Neural cell (in vitro differentiated cells): ENCODE results near the gene AKT1S1. TPM values are rescaled to one million over a fixed set of nuclear protein-coding genes. Genes with fewer than 3 reads are reported as not detected.

Source experiments
- H2AFZ ChIP-seq: fragments of 200-600, 300-800 bp; sonication (generic), shearing (Covaris generic); 2 replicates; pipeline ENCODE4 v1.6.0; 2014; ENCODE audit warnings: low read depth, mild to moderate bottlenecking, antibody characterized with exemption, low read length, moderate library complexity
- H3F3A ChIP-seq: fragments of 200-600 bp; shearing (Covaris generic); 2 replicates; pipeline ENCODE4 v1.6.1; 2016; ENCODE audit warnings: mild to moderate bottlenecking, moderate library complexity, mixed read lengths, antibody characterized with exemption, low read length; ENCODE audit not compliant: insufficient read depth, poor library complexity, severe bottlenecking
- H3K27ac ChIP-seq: fragments of 200-600, 300-800 bp; sonication (generic), shearing (Covaris generic); 2 replicates; pipeline ENCODE4 v1.5.1; 2014; ENCODE audit warnings: mild to moderate bottlenecking, low read length, moderate library complexity
- H3K27me3 ChIP-seq: fragments of 300-800, 200-600 bp; sonication (generic), shearing (Covaris generic); 2 replicates; pipeline ENCODE4 v1.6.0; 2014; ENCODE audit warnings: mild to moderate bottlenecking, low read depth, low read length, moderate library complexity; ENCODE audit not compliant: insufficient read depth
- H3K36me3 ChIP-seq: fragments of 300-800, 200-600 bp; sonication (generic), shearing (Covaris generic); 2 replicates; pipeline ENCODE4 v1.5.1; 2014; ENCODE audit warnings: mild to moderate bottlenecking, antibody characterized with exemption, low read length, moderate library complexity; ENCODE audit not compliant: insufficient read depth
- H3K4me2 ChIP-seq: fragments of 300-800, 200-600 bp; sonication (generic), shearing (Covaris generic); 2 replicates; pipeline ENCODE4 v1.6.0; 2014; ENCODE audit warnings: mild to moderate bottlenecking, low read length
- H3K4me3 ChIP-seq: fragments of 300-800, 200-600 bp; sonication (generic), shearing (Covaris generic); 2 replicates; pipeline ENCODE4 v1.5.1; 2014; ENCODE audit warnings: mild to moderate bottlenecking, low read length, moderate library complexity
- H3K79me2 ChIP-seq: fragments of 200-600 bp; shearing (Covaris generic); replicated peaks from 2 replicates; pipeline ENCODE4 v1.6.0; 2014; ENCODE audit warnings: mild to moderate bottlenecking, low read length, moderate library complexity; ENCODE audit not compliant: insufficient read depth
- H3K9ac ChIP-seq: fragments of 300-800, 200-600 bp; sonication (generic), shearing (Covaris generic); 2 replicates; pipeline ENCODE4 v1.6.1; 2016; ENCODE audit warnings: mild to moderate bottlenecking, low read length, mixed read lengths
- H3K9me2 ChIP-seq: fragments of 200-600 bp; shearing (Covaris generic); 2 replicates; pipeline ENCODE4 v1.6.1; 2016; ENCODE audit warnings: mild to moderate bottlenecking, low read length, mixed read lengths; ENCODE audit not compliant: insufficient read depth
- H3K9me3 ChIP-seq: fragments of 200-600, 300-800 bp; sonication (generic), shearing (Covaris generic); 2 replicates; pipeline ENCODE4 v1.6.1; 2016; ENCODE audit warnings: mild to moderate bottlenecking, mixed run types, low read length, moderate library complexity, mixed read lengths
- H4K20me1 ChIP-seq: fragments of 200-600 bp; shearing (Covaris generic); 2 replicates; pipeline ENCODE4 v1.6.1; 2016; ENCODE audit warnings: mild to moderate bottlenecking, mixed run types; ENCODE audit not compliant: insufficient read depth
- CTCF ChIP-seq: fragments of 450-650 bp; IDR thresholded peaks from 2 replicates; pipeline ENCODE4 v1.5.1; 2014; ENCODE audit warnings: antibody characterized with exemption, mild to moderate bottlenecking, moderate library complexity; ENCODE audit not compliant: poor library complexity, severe bottlenecking
- EP300 ChIP-seq: fragments of 450-650 bp; conservative IDR thresholded peaks from 2 replicates; pipeline ENCODE4 v1.6.1; 2014; ENCODE audit warnings: antibody characterized with exemption, mild to moderate bottlenecking, moderate library complexity; ENCODE audit not compliant: poor library complexity, severe bottlenecking
- EZH2 ChIP-seq: fragments of 200-600, 300-800 bp; shearing (Covaris generic), sonication (generic); IDR thresholded peaks from 2 replicates; pipeline ENCODE4 v1.6.1; 2014; ENCODE audit warnings: antibody characterized with exemption, low read length, borderline replicate concordance, mild to moderate bottlenecking; ENCODE audit not compliant: insufficient read depth, poor library complexity, severe bottlenecking
- MXI1 ChIP-seq: fragments of 450-650 bp; conservative IDR thresholded peaks from 2 replicates; pipeline ENCODE4 v1.6.1; 2014; ENCODE audit warnings: antibody characterized with exemption, mild to moderate bottlenecking; ENCODE audit not compliant: poor library complexity, severe bottlenecking
- POLR2AphosphoS5 ChIP-seq: IDR thresholded peaks from 2 replicates; pipeline ENCODE4 v1.6.1; 2012
- RAD21 ChIP-seq: fragments of 450-650 bp; conservative IDR thresholded peaks from 2 replicates; pipeline ENCODE4 v1.6.1; 2014; ENCODE audit warnings: antibody characterized with exemption, mild to moderate bottlenecking, moderate library complexity
- REST ChIP-seq: IDR thresholded peaks from 2 replicates; pipeline ENCODE4 v1.6.1; 2012; ENCODE audit warnings: borderline replicate concordance
- SMC3 ChIP-seq: fragments of 450-650 bp; conservative IDR thresholded peaks from 2 replicates; pipeline ENCODE4 v1.6.1; 2014; ENCODE audit warnings: antibody characterized with exemption, mild to moderate bottlenecking, moderate library complexity; ENCODE audit not compliant: poor library complexity
- TAF1 ChIP-seq: IDR thresholded peaks from 2 replicates; pipeline ENCODE4 v1.6.1; 2012; ENCODE audit warnings: low read depth
- polyA plus RNA-seq: library from polyadenylated mRNA; depleted of rRNA; stranded (reverse); fragments of >200 nt; gene quantifications from 2 replicates; pipeline ENCODE4 v1.2.3, GENCODE V29; 2014

AKT1S1 gene
- polyA plus RNA-seq, 1 donor from 2014 or later: 4.8 TPM

- peaks cover 5% of the 10 kb centered on the region for H3K36me3 ChIP-seq
- no peak overlapping the region for H2AFZ ChIP-seq
- H3K9me3 ChIP-seq: no peaks in the 10 kb centered on the region
- no peak overlapping the region for H3K27ac ChIP-seq
- no peak overlapping the region for H3K4me2 ChIP-seq
- H3K9ac ChIP-seq: no peak overlapping the region
- no peak for TF ChIP-seq REST
- no peak for TF ChIP-seq EZH2
- TF ChIP-seq RAD21: no peak
- TF ChIP-seq EP300: no peak
- no peak for TF ChIP-seq SMC3
- no peak for TF ChIP-seq CTCF
- TF ChIP-seq TAF1: no peak
- no peak for TF ChIP-seq POLR2AphosphoS5
- no peak for TF ChIP-seq MXI1
- no peaks in the 10 kb centered on the region for H3F3A ChIP-seq
- H3K4me3 ChIP-seq: no peak overlapping the region
- H3K27me3 ChIP-seq: no peaks in the 10 kb centered on the region
- no peaks in the 10 kb centered on the region for H3K79me2 ChIP-seq
- H4K20me1 ChIP-seq: no peaks in the 10 kb centered on the region
- H3K9me2 ChIP-seq: no peaks in the 10 kb centered on the region
These were observed 37.4 kb downstream of the AKT1S1 start for GRCh38 chr19:49839713-49840112.

- H3K79me2 ChIP-seq: no peaks in the 10 kb centered on the region
- H3K9ac ChIP-seq: no peak overlapping the region
- H3K9me2 ChIP-seq: no peaks in the 10 kb centered on the region
- no peak for TF ChIP-seq SMC3
- TF ChIP-seq MXI1: no peak
- no peak for TF ChIP-seq POLR2AphosphoS5
- no peak for TF ChIP-seq EP300
- TF ChIP-seq TAF1: no peak
- TF ChIP-seq RAD21: no peak
- TF ChIP-seq EZH2: no peak
- TF ChIP-seq REST: no peak
- H3K4me3 ChIP-seq: no peak overlapping the region
- H4K20me1 ChIP-seq: no peaks in the 10 kb centered on the region
- no peak overlapping the region for H2AFZ ChIP-seq
- H3K27ac ChIP-seq: no peak overlapping the region
- no peak overlapping the region for H3K4me2 ChIP-seq
- no peaks in the 10 kb centered on the region for H3K27me3 ChIP-seq
- peaks cover 5% of the 10 kb centered on the region for H3K36me3 ChIP-seq
- H3K9me3 ChIP-seq: no peaks in the 10 kb centered on the region
- no peaks in the 10 kb centered on the region for H3F3A ChIP-seq
These were observed 38.1 kb downstream of the AKT1S1 start for GRCh38 chr19:49838885-49839588.
